B cell (primary cell): Measurements from ENCODE around the gene POLR1H. TPM values are rescaled to one million over a fixed set of nuclear protein-coding genes. Genes with fewer than 3 reads are reported as not detected.

Experiments
- ATAC-seq: fragments of 200-7000 bp; cut with Tn5 transposase; one replicate; pipeline ENCODE4 v1.10.0; 2021; ENCODE audit warnings: low read depth, mild to moderate bottlenecking, moderate number of reproducible peaks, moderate library complexity
- CTCF ChIA-PET: fragments of 350-600 bp; sonication (Branson Sonifier 250); formaldehyde crosslinking; loops from one replicate; lab custom pipeline; 2021; ENCODE audit warnings: antibody characterized with exemption, inconsistent platforms; lab: Charles Lee
- POLR2A ChIA-PET: fragments of 350-600 bp; sonication (Branson Sonifier 250); formaldehyde crosslinking; loops from one replicate; lab custom pipeline; 2021; ENCODE audit warnings: antibody characterized with exemption; lab: Charles Lee
- DNase-seq: peaks from one replicate; pipeline ENCODE4 v3.0.0; 2013
- H2AFZ ChIP-seq: 2 replicates; pipeline ENCODE4 v1.6.1; 2012; ENCODE audit warnings: mild to moderate bottlenecking, low read depth, low read length; ENCODE audit not compliant: insufficient read depth, poor library complexity, severe bottlenecking
- H3K27ac ChIP-seq, 2 donors: 1 replicate in 1 of 2; 2 replicates in 1 of 2; pipeline ENCODE4 v1.5.1; 2012 to 2013; ENCODE audit warnings: low read length in 2 of 2, mild to moderate bottlenecking in 2 of 2, moderate library complexity in 1 of 2
- H3K27me3 ChIP-seq, 4 experiments: fragments of 200-600 bp in 1 of 4; sonication (generic) in 1 of 4; replicated peaks in 1 of 4; 1 replicate in 2 of 4; 2 replicates in 2 of 4; pipeline versions ENCODE4 v1.6.1 to v1.7.0; 2013 to 2016; ENCODE audit warnings: low read length in 3 of 4, mild to moderate bottlenecking in 2 of 4, mixed read lengths in 1 of 4, moderate library complexity in 1 of 4; ENCODE audit not compliant: insufficient read depth in 4 of 4, control insufficient read depth in 3 of 4; ENCODE audit errors: control extremely low read depth in 1 of 4
- H3K36me3 ChIP-seq, 2 experiments: replicated peaks in 1 of 2; 1 replicate in 1 of 2; 2 replicates in 1 of 2; pipeline versions ENCODE4 v1.6.1 to v1.7.1; 2013; ENCODE audit warnings: low read length in 1 of 2; ENCODE audit not compliant: insufficient read depth in 2 of 2, control insufficient read depth in 1 of 2; ENCODE audit errors: control extremely low read depth in 1 of 2, extremely low read depth in 1 of 2
- H3K4me1 ChIP-seq, 2 donors: fragments of 200-600 bp in 1 of 2; sonication (generic) in 1 of 2; 1 replicate in 1 of 2; 2 replicates in 1 of 2; pipeline versions ENCODE4 v1.5.1 to v1.6.1; 2013 to 2017; ENCODE audit warnings: low read length in 2 of 2; ENCODE audit not compliant: control insufficient read depth in 2 of 2, insufficient read depth in 2 of 2
- H3K4me2 ChIP-seq: replicated peaks from 2 replicates; pipeline ENCODE3; 2012; ENCODE audit warnings: mild to moderate bottlenecking, low read depth, low read length; ENCODE audit not compliant: poor library complexity, severe bottlenecking
- H3K4me3 ChIP-seq, 5 experiments: fragments of 200-600 bp in 1 of 5; sonication (generic) in 1 of 5; 1 replicate in 3 of 5; 2 replicates in 2 of 5; pipeline versions ENCODE4 v1.5.1 to v1.7.0; 2011 to 2016; ENCODE audit warnings: low read length in 4 of 5, mild to moderate bottlenecking in 4 of 5, low read depth in 2 of 5, control low read depth in 1 of 5, moderate library complexity in 1 of 5; ENCODE audit not compliant: insufficient read depth in 1 of 5; ENCODE audit errors: control extremely low read depth in 1 of 5, extremely low read depth in 1 of 5
- H3K79me2 ChIP-seq: fragments of 200-600 bp; sonication (generic); one replicate; pipeline ENCODE4 v1.6.0; 2016; ENCODE audit warnings: low read length; ENCODE audit not compliant: control insufficient read depth, insufficient read depth
- H3K9ac ChIP-seq: fragments of 200-600 bp; sonication (generic); 2 replicates; pipeline ENCODE4 v1.6.1; 2017; ENCODE audit warnings: mild to moderate bottlenecking, low read length, moderate library complexity
- H3K9me3 ChIP-seq, 3 donors: one replicate each; pipeline versions ENCODE4 v1.6.1 to v1.7.1; 2013; ENCODE audit warnings: low read length in 2 of 3; ENCODE audit not compliant: control insufficient read depth in 2 of 3, insufficient read depth in 1 of 3; ENCODE audit errors: control extremely low read depth in 1 of 3
- H4K20me1 ChIP-seq: 2 replicates; pipeline ENCODE4 v1.6.0; 2012; ENCODE audit warnings: mild to moderate bottlenecking, low read length; ENCODE audit not compliant: insufficient read depth, control insufficient read depth, poor library complexity, severe bottlenecking
- H3K27ac Mint-ChIP-seq: one replicate; pipeline ENCODE4 v1.8.0; 2021; ENCODE audit warnings: mixed read lengths
- H3K27me3 Mint-ChIP-seq: one replicate; pipeline ENCODE4 v1.8.0; 2021; ENCODE audit warnings: mixed read lengths
- H3K4me1 Mint-ChIP-seq: one replicate; pipeline ENCODE4 v1.8.0; 2021; ENCODE audit warnings: mixed read lengths
- H3K4me3 Mint-ChIP-seq: one replicate; pipeline ENCODE4 v1.8.0; 2021; ENCODE audit warnings: mixed read lengths
- H3K9me3 Mint-ChIP-seq: one replicate; pipeline ENCODE4 v1.8.0; 2022; ENCODE audit warnings: mixed read lengths; ENCODE audit not compliant: insufficient read depth
- EZH2 ChIP-seq: IDR thresholded peaks from 2 replicates; pipeline ENCODE4 v1.6.1; 2012; ENCODE audit warnings: borderline replicate concordance, low read depth, mild to moderate bottlenecking, moderate library complexity, low read length; ENCODE audit not compliant: insufficient read depth, poor library complexity, severe bottlenecking
- WGBS: methylation state at CpG from one replicate; pipeline ENCODE4 v1.1.5; 2013; ENCODE audit warnings: missing lambda C conversion rate; ENCODE audit not compliant: insufficient coverage; 5-methylcytosine and 5-hydroxymethylcytosine counted together
- intact Hi-C: fragments of 100-400 bp; cut with micrococcal nuclease; formaldehyde crosslinking; loops from one replicate; pipeline ENCODE4 v1.10.0; 2022
- polyA plus RNA-seq: library from polyadenylated mRNA; depleted of rRNA; stranded (reverse); fragments of >200 nt; gene quantifications from 2 replicates; pipeline ENCODE4 v1.2.3, GENCODE V29; 2012
- total RNA-seq, 2 donors: library from RNA; stranded (reverse); fragments of 120-200 nt in 1 of 2; gene quantifications; 1 replicate in 1 of 2; 2 replicates in 1 of 2; pipeline versions ENCODE4 v1.2.3 to v1.2.4, GENCODE V29; 2013 to 2022
- TF ChIP-seq, protein P1 (sequence below): fragments of 200-600 bp; IDR thresholded peaks from one replicate; pipeline ENCODE4 v1.8.0; 2022; ENCODE audit warnings: antibody characterized with exemption, mild to moderate bottlenecking

POLR1H gene
- total and polyA plus RNA-seq, 2 donors (not counting 1 experiment from before 2014, with no cell fraction given): 38.8 to 71.0 TPM

DNA sequence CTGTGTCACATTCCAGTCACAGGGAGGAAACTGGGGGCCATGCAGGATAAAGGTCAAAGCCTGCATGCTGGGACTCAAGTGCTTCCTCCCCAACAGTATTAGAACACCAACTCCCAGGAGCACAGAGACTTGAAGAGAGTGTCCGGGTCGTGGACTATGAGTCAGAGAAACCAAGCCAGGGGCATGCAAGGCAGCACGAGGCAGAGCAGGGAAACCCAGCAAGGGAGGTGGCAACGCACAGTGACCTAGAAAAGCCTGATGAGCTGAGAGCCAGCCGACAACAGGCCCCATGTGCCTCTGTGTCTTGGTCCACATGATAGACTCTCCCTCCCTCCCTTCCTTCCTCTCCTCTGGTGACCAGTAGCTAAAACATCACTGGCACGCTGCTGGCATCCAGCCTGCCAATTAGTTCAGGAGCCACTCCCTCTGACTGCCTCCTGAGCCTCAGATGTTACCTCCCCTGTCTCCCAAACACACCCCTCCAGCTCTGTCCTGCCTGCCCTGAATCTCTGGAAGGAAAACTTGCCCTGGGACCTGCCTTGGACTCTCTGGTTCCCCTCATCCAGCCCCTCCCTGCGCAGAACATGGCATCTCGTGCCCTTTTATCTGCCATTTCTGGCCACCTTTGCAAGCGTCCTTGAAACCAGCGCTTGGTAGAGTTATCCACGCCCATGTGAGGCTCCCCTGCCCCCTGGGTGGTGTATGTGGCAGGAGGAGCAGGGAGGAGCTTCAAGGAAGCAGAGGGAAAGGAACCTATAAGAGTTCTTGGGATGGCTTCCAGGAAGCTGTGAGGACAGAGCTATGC lies 30.7 kb downstream of the POLR1H start:
- 78% methylated on average over 11 of the region's 11 CpGs for WGBS
- intact Hi-C loops: no loop called here
- no peaks in the 10 kb centered on the region for H3K9me3 ChIP-seq
- no peak for TF ChIP-seq EZH2
- TF ChIP-seq, protein P1, sequence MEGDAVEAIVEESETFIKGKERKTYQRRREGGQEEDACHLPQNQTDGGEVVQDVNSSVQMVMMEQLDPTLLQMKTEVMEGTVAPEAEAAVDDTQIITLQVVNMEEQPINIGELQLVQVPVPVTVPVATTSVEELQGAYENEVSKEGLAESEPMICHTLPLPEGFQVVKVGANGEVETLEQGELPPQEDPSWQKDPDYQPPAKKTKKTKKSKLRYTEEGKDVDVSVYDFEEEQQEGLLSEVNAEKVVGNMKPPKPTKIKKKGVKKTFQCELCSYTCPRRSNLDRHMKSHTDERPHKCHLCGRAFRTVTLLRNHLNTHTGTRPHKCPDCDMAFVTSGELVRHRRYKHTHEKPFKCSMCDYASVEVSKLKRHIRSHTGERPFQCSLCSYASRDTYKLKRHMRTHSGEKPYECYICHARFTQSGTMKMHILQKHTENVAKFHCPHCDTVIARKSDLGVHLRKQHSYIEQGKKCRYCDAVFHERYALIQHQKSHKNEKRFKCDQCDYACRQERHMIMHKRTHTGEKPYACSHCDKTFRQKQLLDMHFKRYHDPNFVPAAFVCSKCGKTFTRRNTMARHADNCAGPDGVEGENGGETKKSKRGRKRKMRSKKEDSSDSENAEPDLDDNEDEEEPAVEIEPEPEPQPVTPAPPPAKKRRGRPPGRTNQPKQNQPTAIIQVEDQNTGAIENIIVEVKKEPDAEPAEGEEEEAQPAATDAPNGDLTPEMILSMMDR: no peak
- peaks cover 83% of the 10 kb centered on the region for H3K27me3 Mint-ChIP-seq
- no peaks in the 10 kb centered on the region for H3K4me1 ChIP-seq
- POLR2A ChIA-PET: no interaction called here
- H4K20me1 ChIP-seq: no peaks in the 10 kb centered on the region
- no peak overlapping the region for H3K27ac ChIP-seq
- H3K79me2 ChIP-seq: no peaks in the 10 kb centered on the region
- no peaks in the 10 kb centered on the region for H3K9me3 Mint-ChIP-seq
- no peak for ATAC-seq
- no peak for DNase-seq
- no peaks in the 10 kb centered on the region for H3K36me3 ChIP-seq
- no peaks in the 10 kb centered on the region for H3K4me1 Mint-ChIP-seq
- H3K27ac Mint-ChIP-seq: no peak overlapping the region
- H3K9ac ChIP-seq: no peak overlapping the region
- H3K4me3 ChIP-seq: no peak overlapping the region
- peaks cover 0 to 66% (median 45%) of the 10 kb centered on the region in 4 experiments for H3K27me3 ChIP-seq
- no peak overlapping the region for H3K4me2 ChIP-seq
- no peak overlapping the region for H2AFZ ChIP-seq
- H3K4me3 Mint-ChIP-seq: no peak overlapping the region
- CTCF ChIA-PET: no interaction called here

DNA sequence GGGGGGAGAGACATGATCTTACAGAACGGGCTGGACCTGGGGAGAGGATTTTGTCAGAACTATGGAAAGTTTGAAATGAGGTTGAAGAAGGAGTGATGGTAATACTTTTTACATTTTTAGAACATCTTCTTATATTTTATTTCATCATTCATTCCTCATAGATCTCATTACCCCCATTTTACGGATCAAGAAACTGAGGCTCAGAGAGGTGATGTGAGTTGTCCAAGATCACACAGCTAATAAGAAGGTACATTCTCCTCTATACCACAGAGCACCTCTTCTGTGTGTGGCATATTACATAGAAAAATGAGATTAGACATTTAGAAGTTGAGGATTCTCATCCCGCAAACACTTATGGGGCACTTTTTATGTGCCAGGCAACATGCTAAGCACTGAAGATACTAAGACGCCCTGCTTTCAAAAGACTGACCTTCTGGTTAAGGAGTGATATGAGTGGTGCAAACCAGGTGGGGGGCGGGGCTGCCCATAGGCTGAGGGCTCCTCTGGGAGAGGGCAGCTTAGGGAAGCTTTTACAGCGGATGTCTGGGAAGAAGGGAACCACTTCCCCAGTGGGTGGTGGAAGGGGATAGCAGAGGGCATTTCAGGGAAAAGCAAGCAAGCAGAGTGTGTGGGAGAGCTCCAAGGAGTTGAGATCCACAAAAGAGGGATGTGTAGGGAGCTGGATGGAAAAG lies 31.9 kb downstream of the POLR1H start:
- CTCF ChIA-PET: no interaction called here
- no peak overlapping the region for H3K27ac Mint-ChIP-seq
- 74% methylated on average over 4 of the region's 6 CpGs for WGBS

More for the DNA sequence above, 31.9 kb downstream of the POLR1H start:
- TF ChIP-seq, protein P1: no peak
- TF ChIP-seq EZH2: no peak
- peaks cover 3% of the 10 kb centered on the region for H3K4me1 Mint-ChIP-seq
- POLR2A ChIA-PET: no interaction called here
- H3K9me3 Mint-ChIP-seq: no peaks in the 10 kb centered on the region
- H3K4me2 ChIP-seq: no peak overlapping the region
- no peak overlapping the region for H3K4me3 ChIP-seq
- H3K27me3 Mint-ChIP-seq: peaks cover 82% of the 10 kb centered on the region
- ATAC-seq: no peak
- DNase-seq: no peak
- no peak overlapping the region for H3K9ac ChIP-seq
- no peaks in the 10 kb centered on the region for H3K36me3 ChIP-seq
- H3K9me3 ChIP-seq: no peaks in the 10 kb centered on the region
- no peak overlapping the region for H3K27ac ChIP-seq
- intact Hi-C loops: no loop called here
- peaks cover 3 to 6% of the 10 kb centered on the region in 2 donors for H3K4me1 ChIP-seq
- peaks cover 0 to 68% (median 40%) of the 10 kb centered on the region in 4 experiments for H3K27me3 ChIP-seq
- H2AFZ ChIP-seq: no peak overlapping the region
- H4K20me1 ChIP-seq: no peaks in the 10 kb centered on the region
- no peaks in the 10 kb centered on the region for H3K79me2 ChIP-seq
- no peak overlapping the region for H3K4me3 Mint-ChIP-seq
